Vagina (tissue), 2 donors: ENCODE results near the gene ADIRF. TPM values are rescaled to one million over a fixed set of nuclear protein-coding genes. Genes with fewer than 3 reads are reported as not detected.

ENCODE experiments used
- DNase-seq, 2 donors: peaks; one replicate each; pipeline ENCODE4 v3.0.0-alpha.2; 2017; ENCODE audit errors: extremely low spot score in 2 of 2
- H3K27ac ChIP-seq: fragments of 200-600 bp; sonication (generic); one replicate; pipeline ENCODE4 v1.5.1; 2019
- H3K27me3 ChIP-seq: fragments of 200-600 bp; sonication (generic); one replicate; pipeline ENCODE4 v1.5.1; 2019
- H3K36me3 ChIP-seq, 2 donors: fragments of 200-600 bp; sonication (generic); one replicate each; pipeline ENCODE4 v1.5.1; 2017 to 2019
- H3K4me1 ChIP-seq: fragments of 200-600 bp; sonication (generic); one replicate; pipeline ENCODE4 v1.5.1; 2019
- H3K4me3 ChIP-seq, 2 donors: fragments of 200-600 bp; sonication (generic); 1 replicate in 1 of 2; 2 replicates in 1 of 2; pipeline ENCODE4 v1.5.1; 2016 to 2019
- H3K9me3 ChIP-seq: fragments of 200-600 bp; sonication (generic); one replicate; pipeline ENCODE4 v1.5.1; 2019
- POLR2A ChIP-seq, 2 donors: fragments of 450-650 bp; IDR thresholded peaks; one replicate each; pipeline ENCODE4 v1.6.1; 2017; ENCODE audit warnings: antibody characterized with exemption in 2 of 2, mild to moderate bottlenecking in 2 of 2, moderate library complexity in 2 of 2
- POLR2AphosphoS5 ChIP-seq, 2 donors: sonication (generic); formaldehyde crosslinking; IDR thresholded peaks; one replicate each; pipeline ENCODE4 v1.9.0; 2017; ENCODE audit warnings: antibody characterized with exemption in 2 of 2, mild to moderate bottlenecking in 2 of 2, low read depth in 1 of 2; ENCODE audit not compliant: insufficient read depth in 1 of 2
- intact Hi-C: fragments of 100-400 bp; cut with DNase I; formaldehyde crosslinking; loops from one replicate; pipeline ENCODE4 v1.15.1; 2023
- total RNA-seq: library from RNA; depleted of rRNA; stranded (reverse); fragments of >200 nt; gene quantifications from one replicate; pipeline ENCODE4 v1.2.3, GENCODE V29; 2016
- TF ChIP-seq, protein P1 (sequence below), 3 experiments: fragments of 450-650 bp in 2 of 3; fragments of 200-600 bp in 1 of 3; sonication (generic) in 1 of 3; IDR thresholded peaks; one replicate each; pipeline ENCODE4 v1.5.1; 2017 to 2019; ENCODE audit warnings: antibody characterized with exemption in 3 of 3, mild to moderate bottlenecking in 2 of 3, moderate library complexity in 2 of 3

Gene ADIRF
- 374 TPM for total RNA-seq

DNA sequence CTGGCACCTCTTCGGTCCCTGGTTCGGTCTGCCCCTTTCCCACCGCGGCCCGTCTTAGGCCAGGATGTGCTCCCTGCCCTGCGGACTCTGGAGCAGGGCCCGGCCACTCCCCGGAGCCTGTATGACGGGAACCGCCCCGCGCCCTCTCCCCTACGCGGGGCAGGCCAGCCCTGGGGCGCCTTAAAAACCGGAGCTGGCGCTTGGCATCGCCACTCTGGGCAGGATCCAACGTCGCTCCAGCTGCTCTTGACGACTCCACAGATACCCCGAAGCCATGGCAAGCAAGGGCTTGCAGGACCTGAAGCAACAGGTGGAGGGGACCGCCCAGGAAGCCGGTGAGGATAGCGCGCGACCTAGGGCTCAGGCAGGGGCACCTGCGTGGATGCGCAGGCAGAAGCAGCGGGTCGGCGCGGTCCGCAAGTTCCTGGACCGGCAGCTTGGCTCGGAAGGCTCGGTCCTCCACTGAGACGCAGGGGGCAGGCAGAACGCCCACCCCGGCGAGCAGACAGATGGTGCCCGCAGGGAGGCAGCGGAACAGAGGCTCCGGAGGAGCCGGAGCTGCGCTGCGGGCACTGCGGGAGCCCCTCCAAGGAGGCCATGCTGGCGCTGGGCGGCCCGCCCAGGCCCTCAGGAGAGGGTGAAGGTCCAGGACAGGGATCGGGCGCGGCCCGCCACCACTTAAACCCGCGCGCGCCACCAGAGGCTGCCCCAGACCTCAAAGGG lies at the start of gene ADIRF:
ADIRF (plus strand) TSS at position 212 of the 723 bp plus-strand sequence; CDS start at position 275, 63 bp downstream.
- H3K4me3 ChIP-seq, result peak within 1 kb of the TSS; percentile 76 to 92
- peak; percentile 93 to 96 for DNase-seq
- H3K9me3 ChIP-seq, result no peaks in the 10 kb centered on the region
- H3K36me3 ChIP-seq, result no peaks in the 10 kb centered on the region
- H3K27me3 ChIP-seq, result no peaks in the 10 kb centered on the region
- H3K27ac ChIP-seq, result peak within 1 kb of the TSS; percentile 99
- H3K4me1 ChIP-seq, result peaks cover 79% of the 10 kb centered on the region
- peak in 1 of 2 donors; percentile 93 for TF ChIP-seq POLR2AphosphoS5 (IDR thresholded peaks at IDR 0.05; ENCODE audit: insufficient read depth in 1 of 2, low read depth in 1 of 2)
- TF ChIP-seq POLR2A (IDR thresholded peaks at IDR 0.05), result peak in 1 of 2 donors; percentile 60
- TF ChIP-seq, protein P1, sequence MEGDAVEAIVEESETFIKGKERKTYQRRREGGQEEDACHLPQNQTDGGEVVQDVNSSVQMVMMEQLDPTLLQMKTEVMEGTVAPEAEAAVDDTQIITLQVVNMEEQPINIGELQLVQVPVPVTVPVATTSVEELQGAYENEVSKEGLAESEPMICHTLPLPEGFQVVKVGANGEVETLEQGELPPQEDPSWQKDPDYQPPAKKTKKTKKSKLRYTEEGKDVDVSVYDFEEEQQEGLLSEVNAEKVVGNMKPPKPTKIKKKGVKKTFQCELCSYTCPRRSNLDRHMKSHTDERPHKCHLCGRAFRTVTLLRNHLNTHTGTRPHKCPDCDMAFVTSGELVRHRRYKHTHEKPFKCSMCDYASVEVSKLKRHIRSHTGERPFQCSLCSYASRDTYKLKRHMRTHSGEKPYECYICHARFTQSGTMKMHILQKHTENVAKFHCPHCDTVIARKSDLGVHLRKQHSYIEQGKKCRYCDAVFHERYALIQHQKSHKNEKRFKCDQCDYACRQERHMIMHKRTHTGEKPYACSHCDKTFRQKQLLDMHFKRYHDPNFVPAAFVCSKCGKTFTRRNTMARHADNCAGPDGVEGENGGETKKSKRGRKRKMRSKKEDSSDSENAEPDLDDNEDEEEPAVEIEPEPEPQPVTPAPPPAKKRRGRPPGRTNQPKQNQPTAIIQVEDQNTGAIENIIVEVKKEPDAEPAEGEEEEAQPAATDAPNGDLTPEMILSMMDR (IDR thresholded peaks at IDR 0.05), result no peak
- intact Hi-C loops, result no loop called here

GRCh38 chr10:86922553-86922961 lies 45.7 kb upstream of the ADIRF start:
- intact Hi-C loops, result no loop called here
- Histone ChIP-seq H3K36me3 (peaks cover 0 to 28% of the 10 kb centered on the region in 2 donors), H3K4me1 (no peaks in the 10 kb centered on the region), H3K27ac (no peak overlapping the region), H3K4me3 (no peak overlapping the region), H3K9me3 (no peaks in the 10 kb centered on the region), H3K27me3 (no peaks in the 10 kb centered on the region)
- TF ChIP-seq POLR2A (IDR thresholded peaks at IDR 0.05), result no peak
- TF ChIP-seq, protein P1 (IDR thresholded peaks at IDR 0.05), result no peak
- no peak for TF ChIP-seq POLR2AphosphoS5 (IDR thresholded peaks at IDR 0.05; ENCODE audit: insufficient read depth in 1 of 2, low read depth in 1 of 2)
- no peak for DNase-seq

DNA sequence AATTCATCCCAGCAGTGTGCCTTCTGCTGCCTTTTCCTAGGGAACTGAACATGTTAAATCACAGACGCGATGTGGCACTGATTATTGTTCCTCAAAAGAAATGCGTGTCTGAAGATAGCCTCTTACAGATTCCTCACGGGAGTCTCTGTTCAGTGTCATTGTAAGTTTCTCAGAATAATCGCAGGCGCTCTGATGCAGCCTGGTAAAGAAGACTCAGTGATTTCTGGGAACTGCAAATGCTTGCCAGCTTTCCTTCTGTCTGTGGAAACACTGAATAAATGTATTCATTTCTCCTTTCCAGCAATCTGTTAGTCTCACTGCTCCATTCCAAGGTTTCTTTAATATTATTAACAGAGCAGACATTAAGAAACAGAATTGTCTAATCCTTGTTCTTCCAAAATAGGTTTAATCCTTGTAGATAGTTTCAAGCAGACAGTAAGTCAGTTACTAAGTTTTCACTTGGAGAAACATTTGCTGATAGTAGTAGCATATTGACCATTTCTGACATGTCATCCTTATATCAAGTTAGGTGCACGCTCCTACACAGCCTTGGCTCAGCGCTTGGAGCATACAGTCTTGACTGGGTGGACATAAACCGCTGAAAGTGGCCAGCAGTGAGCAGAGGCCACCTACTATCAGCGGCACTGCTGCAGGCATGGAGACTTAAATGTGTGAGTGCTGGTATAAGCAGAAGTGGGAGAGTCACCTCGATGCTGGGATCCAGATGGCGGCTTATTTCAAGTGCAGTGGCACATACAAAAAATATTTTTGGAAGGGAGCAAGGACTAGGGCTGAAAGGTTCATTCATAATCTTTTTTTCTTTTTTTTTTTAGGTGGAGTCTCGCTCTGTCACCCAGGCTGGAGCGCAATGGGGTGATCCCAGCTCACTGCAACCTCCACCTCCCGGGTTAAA lies 38.6 kb upstream of the ADIRF start:
- Histone ChIP-seq H3K27me3 (no peaks in the 10 kb centered on the region), H3K9me3 (no peaks in the 10 kb centered on the region), H3K4me3 (no peak overlapping the region), H3K4me1 (no peaks in the 10 kb centered on the region), H3K27ac (no peak overlapping the region), H3K36me3 (peaks cover 4 to 18% of the 10 kb centered on the region in 2 donors)
- no peak for TF ChIP-seq POLR2AphosphoS5 (IDR thresholded peaks at IDR 0.05; ENCODE audit: insufficient read depth in 1 of 2, low read depth in 1 of 2)
- TF ChIP-seq, protein P1 (IDR thresholded peaks at IDR 0.05), result no peak
- no peak for TF ChIP-seq POLR2A (IDR thresholded peaks at IDR 0.05)
- intact Hi-C loops, result no loop called here
- no peak for DNase-seq

- Histone ChIP-seq H3K36me3 (peaks cover 4 to 18% of the 10 kb centered on the region in 2 donors), H3K4me3 (no peak overlapping the region), H3K27me3 (no peaks in the 10 kb centered on the region), H3K27ac (peak overlapping the region; percentile 25), H3K9me3 (no peaks in the 10 kb centered on the region), H3K4me1 (no peaks in the 10 kb centered on the region)
- intact Hi-C loops, result no loop called here
- DNase-seq, result no peak
- TF ChIP-seq, protein P1 (IDR thresholded peaks at IDR 0.05), result no peak
- TF ChIP-seq POLR2A (IDR thresholded peaks at IDR 0.05) (no peak), POLR2AphosphoS5 (IDR thresholded peaks at IDR 0.05; ENCODE audit: insufficient read depth in 1 of 2, low read depth in 1 of 2) (peak in 1 of 2 donors; percentile 36)
These were observed 36.4 kb upstream of the ADIRF start for GRCh38 chr10:86931872-86932271.
